ENCODE measurements around the gene ASIC3. TPM values are rescaled to one million over a fixed set of nuclear protein-coding genes. Genes with fewer than 3 reads are reported as not detected.

ASIC3 gene
- total RNA-seq (2014; rRNA removed; shearing (Covaris generic)) = 0.74 and 3.7 TPM in 2 replicates

GRCh38 chr7:151047976-151048815, at the start of gene ASIC3:
TSS of gene ASIC3 (plus strand) at chr7:151048531. CDS start at chr7:151048886, 355 bp downstream.

GRCh38 chr7:151024435-151025056, 23.8 kb upstream of the ASIC3 start, which contains the start of gene ATG9B:
TSS of gene ATG9B (minus strand) at chr7:151024494. CDS start at chr7:151024423, 71 bp downstream.

GRCh38 chr7:151028131-151028947, 20.0 kb upstream of the ASIC3 start, which contains the start of gene ABCB8:
TSS of gene ABCB8 (plus strand) at chr7:151028450. CDS start at chr7:151028516, 66 bp downstream.

GRCh38 chr7:151057506-151057988, 9.2 kb downstream of the ASIC3 start, which contains the start of gene CDK5:
TSS of gene CDK5 (minus strand) at chr7:151057897. CDS start at chr7:151057848, 49 bp downstream.

GRCh38 chr7:151059367-151060112, 11.2 kb downstream of the ASIC3 start, which contains the start of gene SLC4A2:
TSS of gene SLC4A2 (plus strand) at chr7:151059589. CDS start at chr7:151061988, 2,399 bp downstream.

GRCh38 chr7:151080522-151081169, 32.3 kb downstream of the ASIC3 start, which contains the start of gene FASTK:
TSS of gene FASTK (minus strand) at chr7:151080809. CDS start at chr7:151080766, 43 bp downstream.

GRCh38 chr7:151083071-151083823, 34.9 kb downstream of the ASIC3 start, which contains the start of gene TMUB1:
TSS of gene TMUB1 (minus strand) at chr7:151083493. CDS start at chr7:151082563, 930 bp downstream.

GRCh38 chr7:151085691-151086620, 37.6 kb downstream of the ASIC3 start, which contains the start of gene AGAP3:
TSS of gene AGAP3 (plus strand) at chr7:151086475. CDS start at chr7:151086742, 267 bp downstream.

Other genes starting within 250 kb of the ASIC3 start
- gene TMEM176B, start 248.2 kb upstream of the ASIC3 start, total RNA-seq (2014; rRNA removed; shearing (Covaris generic)) = not detected in 2 replicates
- not detected in 2 replicates for gene TMEM176A, start 247.8 kb upstream of the ASIC3 start, total RNA-seq (2014; rRNA removed; shearing (Covaris generic))
- gene AOC1, start 196.0 kb upstream of the ASIC3 start, total RNA-seq (2014; rRNA removed; shearing (Covaris generic)) = 0.08 TPM in 1 of 2 replicates, not detected in the other
- gene KCNH2, start 70.2 kb upstream of the ASIC3 start, total RNA-seq (2014; rRNA removed; shearing (Covaris generic)) = not detected in 2 replicates
- not detected in 2 replicates for gene NOS3, start 57.5 kb upstream of the ASIC3 start, total RNA-seq (2014; rRNA removed; shearing (Covaris generic))
- gene ATG9B, start 24.0 kb upstream of the ASIC3 start, total RNA-seq (2014; rRNA removed; shearing (Covaris generic)) = not detected in 2 replicates
- 29.2 and 37.3 TPM in 2 replicates for gene ABCB8, start 20.1 kb upstream of the ASIC3 start, total RNA-seq (2014; rRNA removed; shearing (Covaris generic))
- 44.8 and 50.0 TPM in 2 replicates for gene CDK5, start 9.4 kb downstream of the ASIC3 start, total RNA-seq (2014; rRNA removed; shearing (Covaris generic))
- 193 and 293 TPM in 2 replicates for gene SLC4A2, start 11.1 kb downstream of the ASIC3 start, total RNA-seq (2014; rRNA removed; shearing (Covaris generic))
- 93.0 and 94.2 TPM in 2 replicates for gene FASTK, start 32.3 kb downstream of the ASIC3 start, total RNA-seq (2014; rRNA removed; shearing (Covaris generic))
- gene TMUB1, start 35.0 kb downstream of the ASIC3 start, total RNA-seq (2014; rRNA removed; shearing (Covaris generic)) = 48.4 and 64.1 TPM in 2 replicates
- 58.4 and 63.6 TPM in 2 replicates for gene AGAP3, start 37.9 kb downstream of the ASIC3 start, total RNA-seq (2014; rRNA removed; shearing (Covaris generic))
- gene GBX1, start 119.2 kb downstream of the ASIC3 start, total RNA-seq (2014; rRNA removed; shearing (Covaris generic)) = not detected in 2 replicates
- gene ASB10, start 138.7 kb downstream of the ASIC3 start, total RNA-seq (2014; rRNA removed; shearing (Covaris generic)) = not detected in 2 replicates
- not detected in 2 replicates for gene H2BK1, start 162.0 kb downstream of the ASIC3 start, total RNA-seq (2014; rRNA removed; shearing (Covaris generic))
- 57.4 and 67.6 TPM in 2 replicates for gene ABCF2, start 178.7 kb downstream of the ASIC3 start, total RNA-seq (2014; rRNA removed; shearing (Covaris generic))
- gene CHPF2, start 184.0 kb downstream of the ASIC3 start, total RNA-seq (2014; rRNA removed; shearing (Covaris generic)) = 40.2 and 43.6 TPM in 2 replicates
- gene SMARCD3, start 200.2 kb downstream of the ASIC3 start, total RNA-seq (2014; rRNA removed; shearing (Covaris generic)) = 15.9 and 16.9 TPM in 2 replicates